Osteoblast (primary cell): ENCODE results near the gene BPIFB4. TPM values are rescaled to one million over a fixed set of nuclear protein-coding genes. Genes with fewer than 3 reads are reported as not detected.
A peak's percentile ranks its signal among the peaks of the same experiment; 100 is the strongest.

Source experiments
- DNase-seq: peaks from one replicate; pipeline ENCODE4 v3.0.0; 2011; ENCODE audit warnings: low spot score, mixed read lengths; ENCODE audit not compliant: insufficient read length; ENCODE audit errors: missing footprints
- H2AFZ ChIP-seq: 2 replicates; pipeline ENCODE4 v1.6.0; 2011; ENCODE audit warnings: mild to moderate bottlenecking, low read length
- H3K27ac ChIP-seq: 2 replicates; pipeline ENCODE4 v1.5.1; 2011; ENCODE audit warnings: mild to moderate bottlenecking, low read depth, low read length, moderate library complexity
- H3K27me3 ChIP-seq: 2 replicates; pipeline ENCODE4 v1.6.0; 2012; ENCODE audit warnings: mild to moderate bottlenecking, control low read depth, inconsistent platforms, low read length, moderate library complexity; ENCODE audit not compliant: insufficient read depth
- H3K36me3 ChIP-seq: 2 replicates; pipeline ENCODE4 v1.5.1; 2011; ENCODE audit warnings: mild to moderate bottlenecking, low read length, control low read depth, moderate library complexity; ENCODE audit not compliant: insufficient read depth
- H3K4me1 ChIP-seq: 2 replicates; pipeline ENCODE4 v1.5.1; 2011; ENCODE audit warnings: mild to moderate bottlenecking, low read length, control low read depth, moderate library complexity; ENCODE audit not compliant: insufficient read depth
- H3K4me2 ChIP-seq: 2 replicates; pipeline ENCODE4 v1.6.0; 2011; ENCODE audit warnings: mild to moderate bottlenecking, low read length; ENCODE audit not compliant: insufficient read depth
- H3K4me3 ChIP-seq: fragments of 200-600 bp; sonication (generic); 3 replicates; pipeline ENCODE4 v1.5.1; 2012; ENCODE audit warnings: mild to moderate bottlenecking, low read length, inconsistent platforms; ENCODE audit not compliant: insufficient read depth
- H3K79me2 ChIP-seq: 2 replicates; pipeline ENCODE4 v1.6.0; 2012; ENCODE audit warnings: mild to moderate bottlenecking, low read length, control low read depth, inconsistent platforms; ENCODE audit not compliant: insufficient read depth
- H3K9me3 ChIP-seq: 2 replicates; pipeline ENCODE4 v1.5.1; 2011; ENCODE audit warnings: low read depth, low read length, control low read depth
- H4K20me1 ChIP-seq: 2 replicates; pipeline ENCODE4 v1.6.0; 2012; ENCODE audit warnings: mild to moderate bottlenecking, low read length, control low read depth; ENCODE audit not compliant: insufficient read depth
- CTCF ChIP-seq: IDR thresholded peaks from 2 replicates; pipeline ENCODE4 v1.5.1; 2011; ENCODE audit warnings: mild to moderate bottlenecking, low read depth, low read length, moderate library complexity; ENCODE audit errors: extremely low read depth
- total RNA-seq: library from RNA; depleted of rRNA; stranded (reverse); fragments of >200 nt; gene quantifications from 2 replicates; pipeline ENCODE4 v1.2.3, GENCODE V29; 2012

BPIFB4 gene
- total RNA-seq, 1 donor, result not detected

GRCh38 chr20:33059741-33060390 is 19.6 kb upstream of the BPIFB4 start:
- H3K4me2 ChIP-seq, result no peak overlapping the region
- H3K36me3 ChIP-seq, result no peaks in the 10 kb centered on the region
- H3K4me3 ChIP-seq, result no peak overlapping the region
- no peak for TF ChIP-seq CTCF
- DNase-seq, result peak; percentile 45
- H3K79me2 ChIP-seq, result no peaks in the 10 kb centered on the region
- no peaks in the 10 kb centered on the region for H3K9me3 ChIP-seq
- H4K20me1 ChIP-seq, result no peaks in the 10 kb centered on the region
- H3K27me3 ChIP-seq, result no peaks in the 10 kb centered on the region
- no peak overlapping the region for H2AFZ ChIP-seq
- H3K4me1 ChIP-seq, result no peaks in the 10 kb centered on the region
- no peak overlapping the region for H3K27ac ChIP-seq

GRCh38 chr20:33061658-33062028 is 17.8 kb upstream of the BPIFB4 start:
- DNase-seq, result no peak
- Histone ChIP-seq H3K36me3 (no peaks in the 10 kb centered on the region), H2AFZ (no peak overlapping the region), H3K4me1 (no peaks in the 10 kb centered on the region), H4K20me1 (no peaks in the 10 kb centered on the region), H3K4me2 (no peak overlapping the region), H3K27me3 (no peaks in the 10 kb centered on the region), H3K27ac (no peak overlapping the region), H3K9me3 (no peaks in the 10 kb centered on the region), H3K79me2 (no peaks in the 10 kb centered on the region), H3K4me3 (no peak overlapping the region)
- TF ChIP-seq CTCF, result no peak

GRCh38 chr20:33062105-33062824 is 17.2 kb upstream of the BPIFB4 start:
- TF ChIP-seq CTCF, result no peak

GRCh38 chr20:33062825-33063149 is 16.7 kb upstream of the BPIFB4 start:
- no peak overlapping the region for H2AFZ ChIP-seq
- H3K9me3 ChIP-seq, result no peaks in the 10 kb centered on the region
- H3K4me2 ChIP-seq, result no peak overlapping the region
- no peaks in the 10 kb centered on the region for H3K4me1 ChIP-seq
- no peaks in the 10 kb centered on the region for H3K27me3 ChIP-seq
- H3K36me3 ChIP-seq, result no peaks in the 10 kb centered on the region
- TF ChIP-seq CTCF, result no peak
- no peak for DNase-seq
- H3K4me3 ChIP-seq, result no peak overlapping the region
- no peaks in the 10 kb centered on the region for H3K79me2 ChIP-seq
- H4K20me1 ChIP-seq, result no peaks in the 10 kb centered on the region
- H3K27ac ChIP-seq, result no peak overlapping the region

More at GRCh38 chr20:33062105-33062824, 17.2 kb upstream of the BPIFB4 start:
- Histone ChIP-seq H3K36me3 (no peaks in the 10 kb centered on the region), H3K4me2 (no peak overlapping the region), H3K4me3 (no peak overlapping the region), H4K20me1 (no peaks in the 10 kb centered on the region), H3K4me1 (no peaks in the 10 kb centered on the region), H3K79me2 (no peaks in the 10 kb centered on the region), H3K27me3 (no peaks in the 10 kb centered on the region), H3K27ac (no peak overlapping the region), H2AFZ (no peak overlapping the region), H3K9me3 (no peaks in the 10 kb centered on the region)
- DNase-seq, result peak; percentile 47
